HG02884 (cell line): ENCODE measurements around the gene KIF7.
"Not testable (repeated sequence)": the region's sequence is repeated elsewhere in the genome, so short reads cannot be mapped to it uniquely, and the experiment has no call there.

Source experiments
- ATAC-seq: cut with Tn5 transposase; IDR thresholded peaks from one replicate; pipeline ENCODE4 v1.9.1; 2021; ENCODE audit warnings: mild to moderate bottlenecking, moderate library complexity; ENCODE audit not compliant: unreplicated experiment

The KIF7 gene

DNA sequence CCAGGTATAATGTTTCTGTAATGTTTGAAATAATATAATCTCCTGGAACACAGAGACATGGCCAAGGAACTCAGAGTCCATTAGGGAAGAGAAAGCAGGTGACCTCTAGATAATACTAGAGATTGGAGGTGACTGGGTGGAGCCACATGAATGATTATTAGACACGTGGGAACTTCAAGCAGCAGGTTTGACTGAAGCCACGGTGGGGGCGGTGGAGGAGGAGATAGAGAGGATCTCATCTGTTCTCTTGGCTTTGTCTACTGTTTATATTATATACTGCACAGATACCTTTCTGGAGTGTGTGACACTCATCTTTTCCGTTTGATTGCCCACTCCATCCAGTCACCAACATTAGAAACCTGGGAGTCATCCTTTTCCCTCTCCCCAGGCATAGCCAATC is 33.7 kb downstream of the KIF7 start:
- no peak for ATAC-seq

GRCh38 chr15:89616228-89616627 is 39.0 kb downstream of the KIF7 start:
- ATAC-seq = no peak

DNA sequence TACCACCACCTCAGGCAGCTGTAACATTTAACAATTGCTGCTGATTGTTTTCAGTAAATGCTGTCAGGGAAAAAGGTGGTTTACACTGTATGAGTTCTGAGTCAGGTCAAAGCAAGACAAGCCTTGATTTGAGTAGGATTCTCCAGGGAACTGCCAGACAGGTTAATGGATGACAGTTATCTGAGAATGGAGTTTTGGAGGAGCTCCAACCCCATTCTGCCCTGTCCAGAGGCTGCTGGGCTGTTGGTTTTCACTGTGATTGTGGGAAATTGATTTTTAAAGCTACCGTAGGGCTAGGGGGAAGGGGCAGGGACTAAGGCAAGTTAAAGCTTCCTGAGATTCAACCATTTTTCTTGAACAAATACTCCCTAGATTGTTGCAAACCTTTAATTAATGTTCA is 40.1 kb downstream of the KIF7 start:
- no peak for ATAC-seq

- no peak for ATAC-seq
Observed at GRCh38 chr15:89614164-89614563, 41.1 kb downstream of the KIF7 start.

DNA sequence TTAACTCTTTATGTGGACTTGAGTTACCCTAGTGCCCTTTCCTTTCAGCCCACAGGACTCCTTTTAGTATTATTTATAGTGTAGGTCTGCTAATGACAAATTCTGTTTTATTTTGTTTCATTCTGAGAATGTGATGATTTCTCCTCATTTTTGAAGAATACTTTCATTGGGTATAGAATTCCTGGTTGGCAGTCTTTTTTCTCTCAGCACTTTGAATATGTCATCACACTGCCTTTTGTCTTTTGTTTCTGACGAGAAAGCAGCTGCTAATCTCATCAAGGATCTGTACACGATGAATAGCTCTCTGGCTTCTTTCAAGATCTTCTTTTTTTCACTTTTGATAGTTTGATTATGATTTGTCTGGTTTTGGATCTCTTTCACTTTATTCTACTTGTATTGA is 42.2 kb downstream of the KIF7 start:
- ATAC-seq = no peak

DNA sequence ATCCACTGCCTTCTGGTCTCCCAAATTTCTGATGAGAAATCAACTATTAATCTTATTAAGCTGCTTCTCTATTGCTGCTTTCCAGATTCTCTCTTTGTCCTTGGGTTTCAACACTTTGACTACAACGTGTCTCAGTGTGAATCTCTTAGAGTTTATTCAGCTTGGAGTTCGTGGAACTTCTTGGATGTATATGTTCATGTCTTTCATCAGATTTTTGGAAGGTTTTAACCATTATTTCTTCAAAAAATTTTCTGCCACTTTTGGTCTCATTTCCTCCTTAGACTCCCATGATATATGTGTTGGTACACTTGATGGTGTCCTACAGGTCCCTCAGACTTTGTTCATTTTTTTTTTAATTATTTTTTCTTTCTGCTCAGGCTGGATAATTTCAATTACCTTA is 44.0 kb downstream of the KIF7 start:
- ATAC-seq = no peak

GRCh38 chr15:89599021-89599420 is 56.2 kb downstream of the KIF7 start:
- ATAC-seq = no peak

DNA sequence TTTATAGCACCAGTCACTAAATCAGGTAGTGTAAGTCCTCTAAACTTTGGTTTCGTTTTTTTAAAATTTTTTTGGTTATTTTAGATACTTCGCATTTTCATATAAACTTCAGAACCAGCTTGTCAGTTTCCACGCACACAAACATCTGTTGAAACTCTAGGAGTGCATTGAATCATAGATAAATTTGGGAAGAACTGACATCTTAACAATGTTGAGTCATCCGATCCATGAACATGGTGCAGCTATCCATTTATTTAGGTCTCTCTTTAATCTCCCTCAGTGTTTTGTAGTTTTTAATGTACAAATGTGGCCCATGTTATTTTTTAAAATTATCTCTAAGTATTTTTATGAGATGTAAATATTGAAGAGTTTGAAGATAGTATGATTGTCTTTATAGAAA is 62.2 kb downstream of the KIF7 start:
- ATAC-seq = no peak

GRCh38 chr15:89591834-89592233 is 63.4 kb downstream of the KIF7 start:
- no peak for ATAC-seq

DNA sequence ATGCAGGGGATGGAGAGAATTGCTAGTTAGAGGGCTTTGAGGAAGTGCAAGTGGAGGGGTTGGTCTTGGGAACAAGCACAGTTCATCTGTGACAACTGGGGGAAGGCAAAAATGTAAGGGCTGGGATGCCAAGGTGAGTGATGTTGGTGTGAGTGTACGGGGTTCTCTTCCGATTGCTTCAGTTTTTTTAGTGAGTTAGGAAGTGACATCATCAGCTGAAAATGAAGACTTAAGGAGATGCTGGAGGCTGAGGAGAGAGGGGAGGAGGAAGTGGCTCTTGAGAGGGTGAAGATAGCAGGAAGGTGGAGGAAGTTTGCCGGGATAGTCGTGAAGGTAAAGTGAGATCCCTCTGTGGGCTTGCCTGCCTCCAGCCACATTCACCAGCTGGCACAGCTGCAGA is 67.3 kb downstream of the KIF7 start:
- no peak for ATAC-seq

- no peak for ATAC-seq
Observed at GRCh38 chr15:89586651-89587050, 68.6 kb downstream of the KIF7 start.

DNA sequence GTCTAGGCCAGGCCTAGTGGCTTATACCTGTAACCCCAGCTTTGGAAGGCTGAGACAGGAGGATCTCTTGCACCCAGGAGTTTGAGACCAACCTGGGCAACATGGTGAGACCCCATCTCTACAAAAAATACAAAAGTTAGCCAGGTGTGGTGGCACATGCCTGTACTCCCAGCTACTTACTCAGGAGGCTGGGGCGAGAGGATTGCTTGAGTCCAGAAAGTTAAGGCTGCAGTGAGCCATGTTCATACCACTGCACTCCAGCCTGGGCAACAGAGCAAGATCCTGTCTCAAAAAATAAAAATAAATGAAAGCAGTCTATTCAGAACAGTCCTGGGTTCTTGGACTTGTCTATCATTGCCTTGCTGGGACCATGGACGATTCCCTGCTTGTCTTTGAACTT is 74.5 kb downstream of the KIF7 start:
- ATAC-seq = not testable (repeated sequence)

- no peak for ATAC-seq
Observed at GRCh38 chr15:89578146-89578545, 77.1 kb downstream of the KIF7 start.
